DMS53 treated with DMSO at 0.1 percent for 48 hours (cell line): ENCODE results near the gene STN1.

Source experiments
- DNase-seq: peaks from one replicate; lab custom pipeline; 2025; ENCODE audit not compliant: unreplicated experiment; lab: John Stamatoyannopoulos, UW

The STN1 gene

DNA sequence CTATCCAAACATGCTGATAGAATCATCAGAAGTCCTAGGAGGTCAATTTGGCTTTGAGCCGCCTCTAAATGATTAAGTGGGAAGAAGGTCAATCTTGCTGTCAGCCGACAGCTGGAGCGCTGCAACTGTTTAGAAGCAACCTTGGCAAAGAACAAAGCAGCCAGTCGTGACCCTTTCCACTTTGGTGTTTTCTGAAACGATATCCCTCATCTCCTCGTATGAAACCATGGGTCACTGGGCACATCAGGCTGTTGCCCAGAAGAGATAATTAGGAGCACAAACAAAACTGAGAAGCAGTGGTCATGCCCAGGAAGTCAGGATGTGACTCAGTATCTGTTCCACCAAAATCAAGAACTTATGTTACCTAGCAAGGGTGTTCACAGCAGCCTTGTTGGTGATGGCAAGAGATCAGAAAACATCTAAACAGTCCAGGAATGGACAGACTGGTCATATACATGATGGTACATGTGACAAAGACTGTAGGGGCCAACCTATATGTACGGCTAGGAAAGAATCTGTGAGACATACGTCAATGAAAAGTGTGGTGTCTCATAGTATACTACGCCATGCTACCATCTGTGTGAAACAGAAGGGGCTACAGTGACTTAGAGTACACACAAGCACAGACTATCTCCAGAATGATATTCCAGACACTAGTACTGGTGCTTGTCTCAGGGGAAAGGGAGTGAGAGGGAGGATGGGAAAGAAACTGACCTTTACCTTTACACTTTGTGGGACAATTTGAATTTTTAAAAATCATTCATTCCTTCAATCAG is 22.4 kb downstream of the STN1 start:
- DNase-seq, result peak; percentile 14

DNA sequence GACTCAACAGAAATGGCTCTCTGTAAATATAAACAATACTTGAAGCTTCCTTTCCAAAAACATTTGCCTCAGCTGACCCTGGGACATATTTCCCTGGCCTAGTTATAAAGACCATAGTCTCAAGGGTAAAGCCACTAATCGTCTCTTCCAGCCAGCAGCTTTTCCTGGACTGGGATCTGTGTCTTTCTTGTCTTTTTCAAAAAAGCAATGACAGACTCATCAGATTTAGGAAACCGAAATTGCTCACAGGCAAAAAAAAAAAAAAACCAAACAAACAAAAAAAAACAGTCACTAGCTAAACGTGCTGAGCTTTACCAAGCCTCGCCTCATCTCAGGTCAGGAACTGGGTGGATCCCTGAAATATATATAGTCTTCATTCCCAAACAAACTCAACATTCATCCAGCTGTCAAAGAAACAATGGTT is 23.5 kb downstream of the STN1 start:
- DNase-seq, result no peak

DNA sequence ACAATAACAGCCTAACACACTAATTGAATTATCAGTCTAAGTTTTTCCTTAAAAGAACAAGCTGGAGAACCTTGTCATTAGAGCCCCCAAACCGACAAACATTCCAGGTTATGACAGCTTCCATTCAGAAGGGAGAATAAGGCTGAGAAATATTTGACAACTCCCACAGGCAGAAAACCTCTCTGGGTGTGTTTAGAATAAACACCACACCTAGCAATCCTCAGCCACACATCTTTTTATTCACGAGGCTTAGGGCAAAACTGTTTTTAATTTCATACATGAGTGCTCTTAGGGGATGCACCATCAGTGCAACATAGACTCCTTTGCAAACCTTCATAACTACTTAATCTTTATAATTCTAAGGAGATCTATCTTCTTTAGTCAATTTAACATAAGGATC is 24.2 kb downstream of the STN1 start:
- no peak for DNase-seq

DNA sequence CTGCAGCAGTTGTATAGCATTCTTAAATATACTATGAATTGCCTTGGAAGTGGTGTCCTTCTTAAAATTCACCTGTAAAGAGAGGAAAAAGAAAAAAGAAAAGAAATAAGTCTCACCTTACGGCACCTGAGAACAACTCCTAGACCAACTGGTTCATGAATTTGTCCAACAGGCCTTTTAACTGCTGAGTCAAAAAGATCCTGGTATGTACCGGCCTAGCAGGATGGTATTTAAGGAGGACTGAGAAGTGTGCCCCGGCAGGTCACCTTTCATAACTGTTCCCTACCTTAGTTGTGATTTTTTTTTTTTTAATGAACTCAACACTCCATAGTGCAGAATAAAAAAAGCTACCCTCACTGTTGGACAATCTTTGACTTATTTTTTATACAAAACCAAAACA is 25.8 kb downstream of the STN1 start:
- no peak for DNase-seq

DNA sequence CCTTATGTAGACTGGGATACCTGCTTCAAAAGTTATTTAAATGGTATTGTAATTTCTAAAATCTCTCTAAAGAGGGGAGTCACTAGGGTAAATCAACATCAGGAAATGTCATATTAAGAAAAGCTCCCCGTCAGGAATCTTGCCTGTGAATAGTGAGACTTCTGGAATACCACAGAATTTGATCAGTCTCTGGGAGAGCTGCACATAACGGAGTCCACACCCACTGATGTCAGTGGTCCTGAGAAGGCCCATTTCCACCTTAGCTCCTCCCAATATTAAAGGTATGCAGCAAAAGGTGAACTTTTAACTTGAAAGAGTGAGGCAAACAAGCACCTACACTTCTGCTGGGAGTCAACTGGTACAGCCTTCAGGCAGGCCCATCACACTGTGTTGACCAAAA is 27.3 kb downstream of the STN1 start:
- DNase-seq, result no peak

DNA sequence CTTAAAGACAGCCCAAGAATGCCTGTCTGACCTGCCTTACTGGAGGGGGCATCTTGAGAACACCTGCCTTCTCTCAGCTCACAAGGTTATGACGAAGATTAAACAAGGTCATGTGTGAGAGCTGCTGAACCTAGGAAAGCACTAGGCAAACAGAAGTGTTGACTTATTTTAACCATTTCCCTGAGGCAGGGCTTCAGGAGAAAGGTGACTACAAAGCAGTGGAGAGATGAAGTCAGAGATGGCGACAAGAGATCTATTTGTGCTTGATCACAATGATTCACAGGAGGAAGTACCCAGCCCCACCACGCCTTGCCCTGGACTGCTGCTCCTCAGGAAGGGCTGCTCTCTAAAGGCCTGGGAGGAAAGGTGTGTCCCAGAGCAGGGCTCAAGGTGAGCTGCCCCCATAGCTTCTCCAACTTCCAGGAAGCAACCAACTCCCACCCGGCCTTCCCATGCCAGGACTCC is 27.8 kb downstream of the STN1 start:
- peak; percentile 94 for DNase-seq

DNA sequence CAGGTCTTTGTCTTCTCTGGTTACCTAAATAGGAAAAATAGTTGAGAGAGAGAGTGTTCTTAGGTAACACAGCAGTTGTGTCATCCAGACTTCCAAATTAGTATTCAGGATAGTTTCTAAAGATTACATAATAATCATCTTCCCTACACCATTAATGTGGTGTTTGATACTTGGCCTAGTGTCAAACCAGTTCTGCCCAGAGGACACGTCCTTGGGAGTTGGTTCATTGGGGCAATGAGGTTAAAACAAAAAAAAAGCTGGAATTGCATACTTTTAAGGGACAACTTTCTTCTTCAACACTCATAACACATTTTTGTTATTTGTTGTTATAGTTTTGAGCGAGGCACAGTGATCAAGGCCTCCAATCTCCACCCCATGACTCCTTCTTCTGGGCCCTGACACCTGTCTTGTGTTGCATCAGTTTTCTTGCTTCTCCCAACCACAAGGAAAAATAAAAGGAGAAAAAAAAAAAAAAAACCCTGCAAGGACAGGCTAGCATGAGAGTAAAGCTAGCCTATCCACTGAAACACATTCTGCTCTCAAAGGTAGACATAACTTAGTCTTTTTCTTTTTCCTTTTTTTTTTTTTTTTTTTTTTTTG is 28.8 kb downstream of the STN1 start:
- no peak for DNase-seq

DNA sequence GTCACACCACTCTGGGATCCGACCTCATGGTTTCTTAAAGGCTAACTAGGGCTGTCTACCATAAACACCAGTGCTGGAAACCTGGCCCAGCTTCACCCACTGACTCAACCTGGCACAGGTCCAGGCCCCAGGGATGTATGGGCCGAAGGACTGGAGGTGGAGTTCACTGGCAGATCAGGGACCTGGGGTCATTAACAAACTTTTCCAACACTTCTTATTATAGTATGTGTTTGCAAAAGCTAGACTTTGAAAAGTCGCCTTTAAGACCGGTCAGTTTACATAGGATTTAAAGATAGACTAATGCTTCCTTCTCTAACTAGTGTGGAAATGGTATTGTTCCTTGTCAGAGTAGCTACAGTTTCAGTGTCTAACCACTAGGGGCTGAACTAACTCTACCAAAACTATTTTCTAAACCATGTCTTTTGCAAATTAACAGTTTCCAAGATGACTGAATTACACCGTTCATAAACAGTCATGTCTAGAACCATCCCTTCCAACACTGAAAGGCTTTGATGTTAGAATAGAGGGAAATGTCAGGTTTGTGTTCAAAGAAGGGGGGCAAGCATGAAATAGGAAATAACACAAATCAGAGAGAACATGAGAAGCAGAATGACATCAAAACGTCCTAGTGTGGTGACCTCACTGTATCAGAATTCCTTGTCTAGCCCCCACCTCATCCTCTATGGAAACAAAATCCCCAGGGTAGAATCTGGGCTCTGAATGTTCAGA is 29.7 kb downstream of the STN1 start:
- DNase-seq, result peak; percentile 73

DNA sequence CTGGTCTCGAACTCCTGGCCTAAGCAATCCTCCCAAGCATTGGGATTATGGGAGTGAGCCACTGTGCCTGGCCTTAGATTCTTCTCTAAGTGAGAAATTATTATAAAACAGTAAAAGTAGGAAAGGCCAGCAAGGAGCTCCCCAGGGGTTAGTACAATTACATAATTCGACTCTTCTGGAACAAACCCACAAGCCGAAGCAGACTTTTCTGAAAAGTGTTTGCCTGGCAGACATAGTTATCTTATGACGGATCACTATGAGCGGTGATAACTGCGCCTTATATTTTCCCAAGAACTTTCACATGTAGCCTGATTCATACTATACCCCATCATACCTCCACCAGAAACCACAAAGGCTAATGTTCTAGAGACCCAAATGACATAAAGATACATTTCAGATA is 32.4 kb downstream of the STN1 start:
- no peak for DNase-seq

DNA sequence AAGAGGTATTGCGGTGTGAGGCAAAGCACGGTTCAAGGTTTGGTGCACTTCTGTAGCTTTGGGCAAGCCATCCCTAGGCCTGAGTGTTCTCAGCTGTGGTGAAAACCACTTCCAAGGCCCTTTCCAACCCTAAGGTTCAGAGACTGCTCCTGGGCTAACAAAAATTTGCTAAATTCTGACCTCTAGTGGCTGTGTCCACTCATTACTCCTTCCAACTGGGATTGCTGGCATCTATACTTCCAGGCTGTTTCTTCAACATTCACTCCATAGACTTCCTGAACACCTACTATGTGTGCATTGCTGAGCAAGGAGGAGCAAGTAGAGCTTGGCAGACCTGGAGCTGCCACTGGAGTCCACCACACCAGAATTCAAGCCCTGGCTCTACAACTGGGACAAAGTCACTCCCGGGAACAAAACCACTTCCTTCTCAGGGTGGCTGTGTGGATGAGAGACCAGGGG is 33.3 kb downstream of the STN1 start:
- peak; percentile 55 for DNase-seq

DNA sequence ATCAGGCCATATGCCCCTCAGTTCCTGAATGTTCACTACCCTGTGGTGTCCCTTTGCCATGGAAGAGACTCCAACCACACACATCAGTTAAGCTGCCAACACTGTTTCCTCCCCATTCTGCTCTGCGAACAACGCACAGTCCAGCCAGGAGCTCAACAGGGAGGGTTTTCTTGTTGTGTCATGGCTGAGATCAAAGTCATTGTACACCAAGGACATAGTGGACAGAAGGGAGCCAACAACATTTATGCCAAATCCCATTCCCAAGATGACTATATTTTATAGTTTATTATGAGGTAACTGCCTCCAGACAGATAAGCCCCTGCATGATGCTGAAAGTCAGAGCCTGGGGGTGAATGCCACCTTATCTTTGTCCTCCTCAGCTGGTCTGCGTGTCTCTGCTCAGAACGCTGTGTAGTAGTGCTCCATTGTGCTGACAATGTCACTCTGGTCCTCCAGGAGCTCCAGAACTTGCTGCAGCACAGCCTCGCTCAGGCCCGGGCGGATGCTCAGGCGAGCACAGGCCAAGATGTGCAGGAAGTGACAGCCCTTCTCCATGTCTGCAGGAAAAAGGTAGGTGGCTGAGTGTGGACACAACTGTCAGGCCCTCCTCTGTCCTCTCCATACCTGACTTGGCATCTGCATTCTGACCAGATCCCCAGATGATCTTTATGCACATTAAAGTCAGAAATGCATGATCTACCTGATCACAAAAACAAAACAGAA is 35.5 kb downstream of the STN1 start:
- DNase-seq, result no peak

DNA sequence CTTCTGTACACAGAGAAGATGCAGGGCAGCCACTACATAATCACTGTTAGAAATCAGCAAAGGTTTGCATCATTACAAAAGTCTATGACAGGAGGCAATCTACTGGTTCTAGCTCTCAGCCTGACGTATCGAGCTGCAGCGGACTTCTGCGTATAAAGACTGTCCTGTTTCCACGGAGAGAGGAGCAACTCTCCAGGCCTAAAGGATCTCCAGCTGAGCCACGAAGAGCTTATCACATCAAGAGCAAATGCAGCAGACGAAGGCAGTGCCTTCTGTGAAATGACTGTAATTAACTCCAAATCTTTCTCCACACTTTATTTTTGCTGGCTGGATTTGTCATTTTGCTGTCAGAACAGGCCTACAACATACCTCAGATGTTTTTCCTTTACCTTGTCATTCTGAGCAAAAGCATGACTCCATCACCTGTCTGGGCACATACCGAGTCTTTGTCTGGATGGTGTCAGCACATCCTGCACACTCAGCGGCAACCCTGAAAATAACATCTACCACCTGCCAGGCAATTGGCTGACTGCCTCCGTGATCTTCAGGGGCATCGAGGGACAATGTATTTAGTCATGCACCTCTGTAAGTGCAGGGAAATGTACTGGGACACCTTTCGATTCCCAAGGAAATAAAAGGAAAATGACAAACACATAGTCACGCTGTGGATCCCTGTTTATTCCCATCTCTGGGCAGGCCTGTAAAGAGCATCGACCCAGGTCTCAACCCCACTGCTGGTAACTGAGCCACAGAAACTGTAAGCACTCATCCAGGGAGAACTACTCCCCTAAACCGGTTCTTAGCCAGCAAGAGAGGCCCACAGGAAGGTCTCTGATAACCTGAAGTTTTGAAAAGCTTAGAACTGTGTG is 36.3 kb downstream of the STN1 start:
- no peak for DNase-seq

DNA sequence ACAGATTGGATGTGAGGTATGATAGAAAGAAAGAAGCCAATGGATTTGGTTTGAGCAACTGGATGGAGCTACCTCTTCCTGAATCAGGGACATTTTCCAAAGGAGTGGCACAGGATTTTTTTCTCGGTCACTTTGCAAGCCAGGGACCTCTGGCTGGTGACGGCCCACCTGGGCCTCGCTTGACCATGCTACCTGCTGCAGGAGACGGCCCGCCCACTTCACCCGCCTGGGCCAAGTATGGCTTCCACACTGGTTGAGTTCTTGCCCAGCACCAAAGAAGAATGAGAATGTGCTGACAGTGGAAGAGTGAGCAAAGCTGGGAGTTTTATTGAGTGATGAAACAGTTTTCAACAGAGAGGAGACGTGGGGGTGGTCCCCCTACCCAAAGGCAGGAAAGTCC is 38.2 kb downstream of the STN1 start:
- no peak for DNase-seq

DNA sequence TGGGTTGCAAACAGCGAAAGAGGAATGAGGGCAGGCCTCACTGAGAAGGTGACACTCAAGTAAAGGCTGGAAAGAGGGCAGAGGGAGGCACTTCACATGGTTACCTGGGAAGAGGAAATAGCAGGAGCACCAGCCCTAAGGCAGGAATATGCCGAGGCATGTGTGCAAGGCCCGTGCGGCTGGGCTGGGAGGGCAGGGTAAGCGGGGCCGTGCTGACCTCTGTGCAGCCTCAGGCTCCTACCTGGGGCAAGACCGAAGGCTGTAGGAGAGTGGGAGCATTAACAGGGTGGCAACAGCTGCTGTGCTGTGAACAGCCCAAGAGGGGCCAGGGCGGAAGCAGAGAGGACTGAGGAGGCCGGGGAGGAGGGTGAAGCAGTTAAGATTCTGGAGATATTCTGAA is 38.6 kb downstream of the STN1 start:
- no peak for DNase-seq

DNA sequence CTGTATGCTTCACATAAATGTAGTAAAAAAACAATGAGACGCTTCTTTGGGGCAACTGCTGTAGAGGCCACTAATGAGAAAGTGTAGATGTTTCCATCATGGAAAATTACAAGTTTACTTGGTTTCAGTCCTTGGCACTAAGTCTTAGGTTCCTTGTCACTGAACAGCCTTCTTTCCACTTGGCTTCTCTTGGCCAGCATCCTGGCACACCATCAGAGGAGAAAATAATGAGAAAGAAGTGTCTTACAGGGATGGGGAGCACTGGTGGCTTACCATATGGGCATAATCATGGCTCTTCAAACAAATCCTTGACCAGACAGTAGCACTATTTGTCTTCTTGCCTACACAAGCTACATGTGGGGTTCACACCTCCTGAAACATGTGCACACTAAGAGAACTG is 40.1 kb downstream of the STN1 start:
- no peak for DNase-seq

DNA sequence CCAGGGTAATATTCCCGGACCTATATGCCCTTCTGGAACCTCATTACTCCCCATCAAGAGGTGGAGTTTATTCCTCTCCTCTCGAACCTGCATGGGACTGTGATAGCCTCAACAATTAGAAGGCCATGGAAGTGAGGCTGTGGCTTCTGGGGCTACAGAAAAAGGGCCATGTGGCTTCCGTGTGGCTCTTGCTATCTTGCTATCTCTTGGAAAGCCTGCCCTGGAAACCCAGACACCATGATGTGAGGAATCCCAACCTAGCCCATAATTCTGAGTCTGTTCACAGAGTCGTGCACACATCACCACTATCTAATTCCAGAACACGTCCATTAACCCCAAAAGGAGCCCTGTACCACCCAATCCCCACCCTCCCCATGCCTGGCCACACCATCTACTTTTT is 41.8 kb downstream of the STN1 start:
- DNase-seq, result no peak

DNA sequence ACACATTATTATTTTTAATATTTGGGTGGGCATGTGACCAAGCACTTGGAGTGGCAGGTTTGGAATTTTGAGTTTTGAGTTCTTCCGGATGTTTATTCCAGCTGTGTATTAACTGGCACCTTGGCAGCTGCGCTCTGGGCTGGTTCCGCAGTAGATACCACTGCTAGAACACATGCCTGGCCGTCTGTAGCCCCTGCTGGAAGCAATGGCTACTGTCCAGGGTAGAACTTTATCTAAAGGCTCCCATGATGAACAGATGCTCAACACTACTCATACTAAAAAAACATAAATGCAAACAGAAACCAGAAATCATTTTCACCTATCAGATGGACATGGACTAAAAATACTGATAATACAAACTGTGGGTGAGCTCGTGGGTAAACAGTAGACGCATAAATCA is 43.3 kb downstream of the STN1 start:
- no peak for DNase-seq

DNA sequence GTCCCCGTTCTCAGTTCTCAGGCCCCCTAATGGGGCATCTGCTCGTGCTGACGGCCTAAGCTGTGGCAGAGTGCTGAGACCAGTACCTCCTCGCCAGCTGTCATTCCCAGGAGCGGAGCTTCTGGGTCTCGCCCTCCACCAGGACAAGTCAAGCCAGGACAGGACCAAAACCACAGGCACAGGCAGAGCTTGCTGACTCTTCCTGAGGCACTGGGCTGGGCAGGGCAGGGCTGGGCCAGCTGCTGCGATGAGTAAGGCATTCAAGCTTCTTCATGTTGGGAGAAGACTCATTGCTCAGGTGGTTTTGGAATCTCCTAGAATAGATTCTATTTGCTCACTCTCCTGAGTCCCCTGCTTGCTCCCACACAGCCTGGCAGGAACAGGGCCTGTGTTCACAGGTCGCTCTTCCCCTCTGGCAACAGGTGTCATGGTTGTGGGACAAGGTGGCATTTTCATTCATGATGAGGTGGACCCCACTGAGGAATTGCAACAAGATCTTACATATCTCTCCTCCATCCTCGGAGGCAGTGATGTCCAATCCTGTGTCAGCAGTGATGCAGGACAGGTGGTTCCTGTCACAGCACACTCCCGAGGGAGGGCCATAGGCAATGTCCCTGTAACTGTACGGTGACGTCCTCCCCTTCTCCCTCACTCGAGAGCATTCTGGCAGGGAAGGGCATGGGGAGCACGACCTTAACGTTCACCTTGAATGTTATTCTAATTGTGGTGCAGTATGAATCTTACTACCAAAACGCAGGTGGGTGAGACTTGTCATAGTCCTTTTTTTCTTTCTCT is 45.6 kb downstream of the STN1 start:
- no peak for DNase-seq

DNA sequence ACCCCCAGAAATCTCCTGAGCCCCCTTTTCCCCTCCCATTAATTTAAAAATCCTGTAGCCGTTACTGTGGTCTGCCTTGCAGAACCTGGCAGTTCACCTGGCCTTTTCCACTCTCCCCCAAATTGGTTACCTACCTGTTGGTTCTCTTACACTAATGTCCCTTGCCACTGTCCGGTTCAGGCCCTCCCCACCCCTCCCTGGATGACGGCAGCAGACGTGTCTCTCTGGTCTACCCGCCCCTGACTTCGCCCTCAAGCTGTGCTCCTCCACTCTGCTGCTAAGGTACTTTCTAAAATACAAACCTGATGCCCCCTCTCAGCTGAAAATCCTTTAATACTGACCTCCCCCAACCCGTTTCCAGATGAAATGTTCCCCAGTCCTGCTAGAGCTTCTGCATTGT is 47.0 kb downstream of the STN1 start:
- no peak for DNase-seq

DNA sequence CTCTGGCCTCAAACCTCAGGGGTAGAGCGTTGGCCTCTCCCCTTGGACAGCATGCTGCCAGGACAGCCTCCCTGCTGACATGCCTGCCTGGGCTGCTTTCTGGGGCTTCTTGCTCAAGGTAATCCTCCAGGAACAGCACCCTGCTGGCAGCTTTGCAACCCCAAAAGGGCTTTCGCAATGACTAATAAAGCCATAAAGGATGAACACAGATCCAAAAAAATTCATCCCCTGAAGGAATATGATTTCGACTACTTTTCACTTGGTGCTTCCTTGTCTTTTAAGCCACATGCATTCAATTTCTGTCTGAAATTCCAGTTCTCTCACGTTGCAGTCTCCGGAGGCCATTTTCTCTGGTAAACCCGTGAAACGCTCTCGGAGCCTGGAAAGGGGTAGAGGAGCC is 47.5 kb downstream of the STN1 start:
- no peak for DNase-seq
